ENCODE measurements around the gene NPL. TPM values are rescaled to one million over a fixed set of nuclear protein-coding genes. Genes with fewer than 3 reads are reported as not detected.

Gene NPL
- polyA plus RNA-seq, 2 of the 4 experiments (the other 2 are of a cell fraction): 0.80 to 1.0 TPM

DNA sequence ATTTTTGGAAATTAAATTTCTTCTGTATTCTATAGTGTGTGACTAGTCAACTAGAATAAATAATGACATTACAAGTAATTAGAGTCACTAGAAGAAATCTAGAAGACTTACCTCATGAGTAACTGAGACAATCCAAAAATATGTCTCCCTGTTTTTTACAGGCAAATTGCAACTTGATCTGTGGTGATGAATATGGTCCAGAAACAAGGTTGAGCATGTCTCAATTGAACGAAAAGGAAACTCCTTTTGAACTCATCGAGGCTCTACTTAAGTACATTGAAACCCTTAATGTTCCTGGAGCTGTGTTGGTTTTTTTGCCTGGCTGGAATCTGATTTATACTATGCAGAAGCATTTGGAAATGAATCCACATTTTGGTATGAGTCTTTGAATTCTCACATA is 86.3 kb downstream of the NPL start:
- TF ChIP-seq NFE2L2 (conservative IDR thresholded peaks at IDR 0.05; ENCODE audit: low read length) (no peak), ZNF302 (CRISPR knock-in tag; IDR thresholded peaks at IDR 0.05) (no peak), CHD4 (IDR thresholded peaks at IDR 0.05; ENCODE audit: borderline replicate concordance) (no peak)
- TF ChIP-seq, protein P1, sequence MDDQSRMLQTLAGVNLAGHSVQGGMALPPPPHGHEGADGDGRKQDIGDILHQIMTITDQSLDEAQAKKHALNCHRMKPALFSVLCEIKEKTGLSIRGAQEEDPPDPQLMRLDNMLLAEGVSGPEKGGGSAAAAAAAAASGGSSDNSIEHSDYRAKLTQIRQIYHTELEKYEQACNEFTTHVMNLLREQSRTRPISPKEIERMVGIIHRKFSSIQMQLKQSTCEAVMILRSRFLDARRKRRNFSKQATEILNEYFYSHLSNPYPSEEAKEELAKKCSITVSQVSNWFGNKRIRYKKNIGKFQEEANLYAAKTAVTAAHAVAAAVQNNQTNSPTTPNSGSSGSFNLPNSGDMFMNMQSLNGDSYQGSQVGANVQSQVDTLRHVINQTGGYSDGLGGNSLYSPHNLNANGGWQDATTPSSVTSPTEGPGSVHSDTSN (IDR thresholded peaks at IDR 0.05): no peak
- Histone ChIP-seq H3K27ac (no peak overlapping the region), H3K4me3 (no peak overlapping the region), H3K4me2 (no peak overlapping the region), H3K9me3 (no peaks in the 10 kb centered on the region), H3K4me1 (no peaks in the 10 kb centered on the region)
- 90% methylated on average over 2 of the region's 2 CpGs for WGBS (ENCODE audit: missing lambda C conversion rate)
- DNase-seq (ENCODE audit: low read depth in 1 of 2, low spot score in 1 of 2) (no peak), ATAC-seq (no peak), FAIRE-seq (no peak)
- POLR2A ChIA-PET: no interaction called here
- CTCF ChIA-PET: interaction anchor here (1.7 kb wide), 1 partner anchor 9 kb away, joined by 5 read pairs; no protein-coding TSS in a partner anchor

DNA sequence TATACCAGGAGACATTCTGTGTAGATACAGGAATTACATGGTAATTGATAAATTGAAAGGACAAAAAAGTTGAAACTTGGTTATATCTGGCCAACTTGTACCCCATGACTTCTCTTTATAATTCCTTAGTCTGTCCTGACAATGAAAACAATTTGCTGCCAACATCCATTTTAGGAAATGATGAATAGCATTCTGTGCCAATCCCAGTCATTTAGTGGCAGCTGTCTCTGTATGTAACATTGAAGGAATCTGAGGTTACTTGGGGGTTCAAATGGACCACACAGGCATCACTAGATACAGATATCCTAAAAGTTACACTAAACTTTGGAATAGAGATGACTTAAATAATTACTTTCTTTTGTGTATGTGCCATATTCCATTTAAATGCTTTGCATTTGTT is 87.8 kb downstream of the NPL start:
- ChIA-PET POLR2A (no interaction called here), CTCF (no interaction called here)
- FAIRE-seq (no peak), ATAC-seq (no peak), DNase-seq (ENCODE audit: low read depth in 1 of 2, low spot score in 1 of 2) (no peak)
- TF ChIP-seq RFX5 (IDR thresholded peaks at IDR 0.05) (no peak), ZC3H11A (IDR thresholded peaks at IDR 0.05) (no peak), EHF (CRISPR knock-in tag; IDR thresholded peaks at IDR 0.05) (no peak), POLR2AphosphoS2 (conservative IDR thresholded peaks at IDR 0.05; ENCODE audit: low read length) (no peak), CHD2 (IDR thresholded peaks at IDR 0.05; ENCODE audit: low read length, partially characterized antibody) (no peak), SREBF2 (IDR thresholded peaks at IDR 0.05) (no peak), BHLHE40 (IDR thresholded peaks at IDR 0.05; ENCODE audit: low read depth, low read length) (no peak), POLR2A (IDR thresholded peaks at IDR 0.05; ENCODE audit: low read length) (no peak), TP53 (CRISPR knock-in tag; IDR thresholded peaks at IDR 0.05) (no peak), MAZ (IDR thresholded peaks at IDR 0.05; ENCODE audit: borderline replicate concordance, low read depth, low read length) (no peak)
- TF ChIP-seq, protein P2, sequence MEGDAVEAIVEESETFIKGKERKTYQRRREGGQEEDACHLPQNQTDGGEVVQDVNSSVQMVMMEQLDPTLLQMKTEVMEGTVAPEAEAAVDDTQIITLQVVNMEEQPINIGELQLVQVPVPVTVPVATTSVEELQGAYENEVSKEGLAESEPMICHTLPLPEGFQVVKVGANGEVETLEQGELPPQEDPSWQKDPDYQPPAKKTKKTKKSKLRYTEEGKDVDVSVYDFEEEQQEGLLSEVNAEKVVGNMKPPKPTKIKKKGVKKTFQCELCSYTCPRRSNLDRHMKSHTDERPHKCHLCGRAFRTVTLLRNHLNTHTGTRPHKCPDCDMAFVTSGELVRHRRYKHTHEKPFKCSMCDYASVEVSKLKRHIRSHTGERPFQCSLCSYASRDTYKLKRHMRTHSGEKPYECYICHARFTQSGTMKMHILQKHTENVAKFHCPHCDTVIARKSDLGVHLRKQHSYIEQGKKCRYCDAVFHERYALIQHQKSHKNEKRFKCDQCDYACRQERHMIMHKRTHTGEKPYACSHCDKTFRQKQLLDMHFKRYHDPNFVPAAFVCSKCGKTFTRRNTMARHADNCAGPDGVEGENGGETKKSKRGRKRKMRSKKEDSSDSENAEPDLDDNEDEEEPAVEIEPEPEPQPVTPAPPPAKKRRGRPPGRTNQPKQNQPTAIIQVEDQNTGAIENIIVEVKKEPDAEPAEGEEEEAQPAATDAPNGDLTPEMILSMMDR (IDR thresholded peaks at IDR 0.05): no peak
- TF ChIP-seq, protein P3, sequence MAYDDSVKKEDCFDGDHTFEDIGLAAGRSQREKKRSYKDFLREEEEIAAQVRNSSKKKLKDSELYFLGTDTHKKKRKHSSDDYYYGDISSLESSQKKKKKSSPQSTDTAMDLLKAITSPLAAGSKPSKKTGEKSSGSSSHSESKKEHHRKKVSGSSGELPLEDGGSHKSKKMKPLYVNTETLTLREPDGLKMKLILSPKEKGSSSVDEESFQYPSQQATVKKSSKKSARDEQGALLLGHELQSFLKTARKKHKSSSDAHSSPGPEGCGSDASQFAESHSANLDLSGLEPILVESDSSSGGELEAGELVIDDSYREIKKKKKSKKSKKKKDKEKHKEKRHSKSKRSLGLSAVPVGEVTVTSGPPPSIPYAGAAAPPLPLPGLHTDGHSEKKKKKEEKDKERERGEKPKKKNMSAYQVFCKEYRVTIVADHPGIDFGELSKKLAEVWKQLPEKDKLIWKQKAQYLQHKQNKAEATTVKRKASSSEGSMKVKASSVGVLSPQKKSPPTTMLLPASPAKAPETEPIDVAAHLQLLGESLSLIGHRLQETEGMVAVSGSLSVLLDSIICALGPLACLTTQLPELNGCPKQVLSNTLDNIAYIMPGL (CRISPR knock-in tag; IDR thresholded peaks at IDR 0.05; ENCODE audit: borderline replicate concordance): no peak
- TF ChIP-seq, protein P4, sequence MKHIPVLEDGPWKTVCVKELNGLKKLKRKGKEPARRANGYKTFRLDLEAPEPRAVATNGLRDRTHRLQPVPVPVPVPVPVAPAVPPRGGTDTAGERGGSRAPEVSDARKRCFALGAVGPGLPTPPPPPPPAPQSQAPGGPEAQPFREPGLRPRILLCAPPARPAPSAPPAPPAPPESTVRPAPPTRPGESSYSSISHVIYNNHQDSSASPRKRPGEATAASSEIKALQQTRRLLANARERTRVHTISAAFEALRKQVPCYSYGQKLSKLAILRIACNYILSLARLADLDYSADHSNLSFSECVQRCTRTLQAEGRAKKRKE (CRISPR knock-in tag; IDR thresholded peaks at IDR 0.05; ENCODE audit: low read depth): no peak
- H3K27ac ChIP-seq: no peak overlapping the region
- no peak overlapping the region for H3K4me2 ChIP-seq
- H3K4me1 ChIP-seq: no peaks in the 10 kb centered on the region
- H3K9me3 ChIP-seq: no peaks in the 10 kb centered on the region
- no peak overlapping the region for H3K4me3 ChIP-seq

DNA sequence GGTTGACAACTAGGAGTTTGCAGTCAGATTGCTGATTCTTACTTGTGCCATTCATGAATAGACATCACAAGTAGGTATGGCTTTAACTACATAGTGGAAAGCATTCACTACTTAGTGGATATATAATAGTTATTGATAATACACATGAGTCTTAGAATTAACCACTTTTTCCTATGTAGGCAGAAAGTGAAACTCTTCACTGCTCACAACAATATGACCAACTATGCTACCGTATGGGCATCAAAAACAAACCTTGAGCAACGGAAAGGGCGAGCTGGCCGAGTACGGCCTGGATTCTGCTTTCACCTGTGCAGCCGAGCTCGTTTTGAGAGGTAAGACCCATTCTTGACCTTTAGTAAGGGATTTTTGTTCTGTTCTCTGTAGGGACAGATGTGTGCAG is 88.3 kb downstream of the NPL start:
- no peak for TF ChIP-seq ZFP36 (IDR thresholded peaks at IDR 0.05; ENCODE audit: borderline replicate concordance, partially characterized antibody)
- no peak for TF ChIP-seq RAD21 (conservative IDR thresholded peaks at IDR 0.05 in 1 of 2, IDR thresholded peaks at IDR 0.05 in 1 of 2)
- TF ChIP-seq, protein P5, sequence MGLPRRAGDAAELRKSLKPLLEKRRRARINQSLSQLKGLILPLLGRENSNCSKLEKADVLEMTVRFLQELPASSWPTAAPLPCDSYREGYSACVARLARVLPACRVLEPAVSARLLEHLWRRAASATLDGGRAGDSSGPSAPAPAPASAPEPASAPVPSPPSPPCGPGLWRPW (IDR thresholded peaks at IDR 0.05): no peak
- no peak for TF ChIP-seq ESRRA (IDR thresholded peaks at IDR 0.05; ENCODE audit: borderline replicate concordance, low read length)
- TF ChIP-seq MAZ (IDR thresholded peaks at IDR 0.05; ENCODE audit: borderline replicate concordance, low read depth, low read length): no peak
- no peak for TF ChIP-seq RFX5 (IDR thresholded peaks at IDR 0.05)
- TF ChIP-seq ZNF302 (CRISPR knock-in tag; IDR thresholded peaks at IDR 0.05): no peak
- no peak for TF ChIP-seq BHLHE40 (IDR thresholded peaks at IDR 0.05; ENCODE audit: low read depth, low read length)
- no peak for TF ChIP-seq JUN (IDR thresholded peaks at IDR 0.05)
- no peak for TF ChIP-seq EHF (CRISPR knock-in tag; IDR thresholded peaks at IDR 0.05)
- TF ChIP-seq RNF2 (IDR thresholded peaks at IDR 0.05; ENCODE audit: borderline replicate concordance, low read depth): no peak
- TF ChIP-seq, protein P2 (IDR thresholded peaks at IDR 0.05): no peak
- no peak for TF ChIP-seq SMC3 (IDR thresholded peaks at IDR 0.05)
- no peak for TF ChIP-seq NFE2L2 (conservative IDR thresholded peaks at IDR 0.05; ENCODE audit: low read length)
- TF ChIP-seq HOXB13 (CRISPR knock-in tag; IDR thresholded peaks at IDR 0.05; ENCODE audit: low read depth): no peak
- POLR2A ChIA-PET: no interaction called here
- Histone ChIP-seq H3K4me3 (no peak overlapping the region), H3K9me3 (no peaks in the 10 kb centered on the region), H3K27ac (no peak overlapping the region), H3K4me2 (no peak overlapping the region), H3K4me1 (no peaks in the 10 kb centered on the region)
- CTCF ChIA-PET: no interaction called here
- no peak for DNase-seq (ENCODE audit: low read depth in 1 of 2, low spot score in 1 of 2)
- ATAC-seq: no peak
- FAIRE-seq: no peak
- WGBS (ENCODE audit: missing lambda C conversion rate): 96% methylated on average over 7 of the region's 7 CpGs
